Activated B cell treated with CpG ODN at 0.5 μM for 24 hours (primary cell): ENCODE results near the gene UQCRC2. TPM values are rescaled to one million over a fixed set of nuclear protein-coding genes. Genes with fewer than 3 reads are reported as not detected.
"Not testable (repeated sequence)": the region's sequence is repeated elsewhere in the genome, so short reads cannot be mapped to it uniquely, and the experiment has no call there.

Experiments
- ATAC-seq: fragments of 200-7000 bp; cut with Tn5 transposase; one replicate; pipeline ENCODE4 v1.10.0; 2021; ENCODE audit warnings: low read depth, mild to moderate bottlenecking, moderate library complexity
- CTCF ChIA-PET: fragments of 350-600 bp; sonication (Branson Sonifier 250); formaldehyde crosslinking; loops from one replicate; lab custom pipeline; 2021; ENCODE audit warnings: antibody characterized with exemption; lab: Charles Lee
- POLR2A ChIA-PET: fragments of 350-600 bp; sonication (Branson Sonifier 250); formaldehyde crosslinking; loops from one replicate; lab custom pipeline; 2021; ENCODE audit warnings: antibody characterized with exemption; lab: Charles Lee
- DNase-seq: peaks from one replicate; pipeline ENCODE4 v3.0.0; 2022
- H3K27ac Mint-ChIP-seq: one replicate; pipeline ENCODE4 v1.8.0; 2020; ENCODE audit warnings: mixed read lengths
- H3K27me3 Mint-ChIP-seq: one replicate; pipeline ENCODE4 v1.8.0; 2021; ENCODE audit warnings: mixed read lengths
- H3K36me3 Mint-ChIP-seq: one replicate; pipeline ENCODE4 v1.8.0; 2021; ENCODE audit warnings: low read depth, mixed read lengths
- H3K4me1 Mint-ChIP-seq: one replicate; pipeline ENCODE4 v1.8.0; 2021; ENCODE audit warnings: mixed read lengths
- H3K4me3 Mint-ChIP-seq: one replicate; pipeline ENCODE4 v1.8.0; 2020; ENCODE audit warnings: mild to moderate bottlenecking, mixed read lengths
- H3K9me3 Mint-ChIP-seq: one replicate; pipeline ENCODE4 v1.8.0; 2020; ENCODE audit warnings: mixed read lengths
- CTCF ChIP-seq: fragments of 200-600 bp; IDR thresholded peaks from one replicate; pipeline ENCODE4 v1.8.0; 2022; ENCODE audit warnings: antibody characterized with exemption, mild to moderate bottlenecking
- intact Hi-C: fragments of 100-400 bp; cut with micrococcal nuclease; formaldehyde crosslinking; loops from one replicate; pipeline ENCODE4 v1.15.1; 2024
- total RNA-seq: library from RNA; stranded (reverse); gene quantifications from 2 replicates; pipeline ENCODE4 v1.2.3, GENCODE V29; 2022

The UQCRC2 gene
- total RNA-seq, 1 donor from 2014 or later, result 230 TPM

DNA sequence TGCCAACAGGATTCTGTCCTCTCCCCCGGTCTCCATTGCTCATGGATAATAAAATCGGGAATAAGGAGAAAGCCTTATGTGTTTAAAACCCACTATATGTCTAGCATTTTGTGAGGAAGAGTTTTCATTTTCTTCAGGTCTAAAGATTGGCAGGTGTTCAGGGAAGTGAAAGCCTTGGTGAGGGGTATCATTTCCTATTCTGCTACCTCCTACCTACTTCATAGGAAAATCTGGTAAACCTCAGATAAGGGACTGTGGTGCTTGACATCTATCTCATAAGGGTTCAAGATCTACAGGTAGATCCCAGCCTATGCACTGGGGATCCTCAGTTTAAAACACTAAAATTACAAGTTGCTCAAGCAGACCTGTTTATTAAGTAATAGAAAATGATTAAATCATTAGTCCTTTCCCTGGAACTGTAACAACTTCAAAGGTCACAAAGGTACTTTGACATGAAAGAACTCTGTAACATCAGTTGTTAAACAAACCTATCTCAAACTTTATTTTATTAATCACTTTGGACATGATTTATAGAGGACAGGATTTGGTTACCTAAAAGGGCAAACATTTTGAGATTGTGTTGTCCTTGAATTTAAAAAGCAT is 61.2 kb downstream of the UQCRC2 start:
- H3K9me3 Mint-ChIP-seq, result no peaks in the 10 kb centered on the region
- H3K36me3 Mint-ChIP-seq, result peaks cover 2% of the 10 kb centered on the region
- no peak overlapping the region for H3K4me3 Mint-ChIP-seq
- no peak for DNase-seq
- ATAC-seq, result peak; percentile 65
- ChIA-PET CTCF (interaction anchor here (3.3 kb wide), 1 partner anchor 64 kb away, joined by 23 read pairs; no protein-coding TSS in a partner anchor), POLR2A (interaction anchor here (0.5 kb wide), 1 partner anchor 1398 kb away, joined by 4 read pairs; no protein-coding TSS in a partner anchor)
- no peak overlapping the region for H3K27ac Mint-ChIP-seq
- no peaks in the 10 kb centered on the region for H3K27me3 Mint-ChIP-seq
- TF ChIP-seq CTCF, result no peak
- H3K4me1 Mint-ChIP-seq, result peaks cover 54% of the 10 kb centered on the region
- intact Hi-C loops, result no loop called here

DNA sequence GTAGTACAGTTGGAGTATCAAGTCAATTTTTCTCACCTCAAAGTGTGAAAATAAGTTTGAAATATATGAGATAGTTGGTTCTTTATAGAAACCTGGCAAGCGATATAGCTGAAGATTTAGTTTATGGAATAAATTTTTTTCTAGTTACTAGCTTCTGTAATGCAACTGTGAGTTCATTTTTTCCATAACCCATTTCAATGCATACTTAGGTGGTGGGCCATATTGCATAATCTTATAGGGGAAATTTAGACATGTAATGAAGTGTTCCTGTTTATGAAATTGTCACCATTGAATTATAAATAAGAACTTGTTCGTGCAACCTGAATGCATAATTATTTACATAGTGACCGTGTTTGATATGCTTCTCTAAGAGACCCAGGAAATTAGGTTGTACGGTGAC is 63.8 kb downstream of the UQCRC2 start:
- ATAC-seq, result no peak
- POLR2A ChIA-PET, result no interaction called here

GRCh38 chr16:22018559-22018958 is 65.4 kb downstream of the UQCRC2 start:
- CTCF ChIA-PET, result no interaction called here
- no peak for TF ChIP-seq CTCF
- no peak for DNase-seq
- peaks cover 30% of the 10 kb centered on the region for H3K4me1 Mint-ChIP-seq
- H3K9me3 Mint-ChIP-seq, result no peaks in the 10 kb centered on the region
- POLR2A ChIA-PET, result no interaction called here
- ATAC-seq, result no peak
- no peaks in the 10 kb centered on the region for H3K27me3 Mint-ChIP-seq
- H3K27ac Mint-ChIP-seq, result no peak overlapping the region
- H3K4me3 Mint-ChIP-seq, result no peak overlapping the region
- H3K36me3 Mint-ChIP-seq, result peaks cover 2% of the 10 kb centered on the region
- intact Hi-C loops, result no loop called here

More for the DNA sequence above, 63.8 kb downstream of the UQCRC2 start:
- no peak for TF ChIP-seq CTCF
- H3K27ac Mint-ChIP-seq, result no peak overlapping the region
- H3K27me3 Mint-ChIP-seq, result no peaks in the 10 kb centered on the region
- H3K4me3 Mint-ChIP-seq, result no peak overlapping the region
- H3K36me3 Mint-ChIP-seq, result no peaks in the 10 kb centered on the region
- no peaks in the 10 kb centered on the region for H3K9me3 Mint-ChIP-seq
- CTCF ChIA-PET, result interaction anchor here (0.6 to 3.3 kb wide), 3 partner anchors 8 to 62 kb away, joined by 5 to 23 read pairs (median 5); no protein-coding TSS in a partner anchor
- H3K4me1 Mint-ChIP-seq, result peaks cover 41% of the 10 kb centered on the region
- intact Hi-C loops, result no loop called here
- DNase-seq, result no peak

GRCh38 chr16:22022151-22022550 is 69.0 kb downstream of the UQCRC2 start:
- DNase-seq (no peak), ATAC-seq (no peak)
- Mint-ChIP-seq H3K27me3 (no peaks in the 10 kb centered on the region), H3K36me3 (peaks cover 5% of the 10 kb centered on the region), H3K4me1 (peaks cover 21% of the 10 kb centered on the region), H3K9me3 (no peaks in the 10 kb centered on the region), H3K27ac (no peak overlapping the region), H3K4me3 (no peak overlapping the region)
- CTCF ChIA-PET, result no interaction called here
- TF ChIP-seq CTCF, result no peak
- intact Hi-C loops, result no loop called here
- POLR2A ChIA-PET, result no interaction called here

DNA sequence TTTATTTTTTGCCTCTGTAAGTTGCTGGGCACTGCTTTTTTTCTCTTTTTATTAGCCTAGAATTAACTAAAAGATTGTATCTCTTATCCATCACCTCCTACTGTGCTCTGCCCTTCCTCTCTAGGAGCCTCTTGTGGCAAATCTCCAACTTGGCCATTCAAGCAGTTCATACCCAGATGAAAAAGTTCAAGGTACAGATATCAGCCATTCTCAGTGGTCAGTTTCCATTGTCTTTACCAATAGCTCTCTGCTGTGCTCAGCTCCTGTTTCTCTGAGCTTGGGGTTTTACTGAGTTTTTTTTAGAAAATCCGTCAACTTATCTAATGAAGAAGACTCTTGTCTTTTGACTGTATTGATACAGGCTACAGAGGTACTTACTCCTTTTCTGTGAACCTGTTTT is 70.3 kb downstream of the UQCRC2 start:
- H3K27ac Mint-ChIP-seq, result no peak overlapping the region
- no peaks in the 10 kb centered on the region for H3K27me3 Mint-ChIP-seq
- H3K4me3 Mint-ChIP-seq, result no peak overlapping the region
- H3K4me1 Mint-ChIP-seq, result peaks cover 25% of the 10 kb centered on the region
- H3K9me3 Mint-ChIP-seq, result no peaks in the 10 kb centered on the region
- intact Hi-C loops, result no loop called here
- no peak for TF ChIP-seq CTCF
- ChIA-PET CTCF (no interaction called here), POLR2A (no interaction called here)
- ATAC-seq (no peak), DNase-seq (no peak)
- peaks cover 5% of the 10 kb centered on the region for H3K36me3 Mint-ChIP-seq

DNA sequence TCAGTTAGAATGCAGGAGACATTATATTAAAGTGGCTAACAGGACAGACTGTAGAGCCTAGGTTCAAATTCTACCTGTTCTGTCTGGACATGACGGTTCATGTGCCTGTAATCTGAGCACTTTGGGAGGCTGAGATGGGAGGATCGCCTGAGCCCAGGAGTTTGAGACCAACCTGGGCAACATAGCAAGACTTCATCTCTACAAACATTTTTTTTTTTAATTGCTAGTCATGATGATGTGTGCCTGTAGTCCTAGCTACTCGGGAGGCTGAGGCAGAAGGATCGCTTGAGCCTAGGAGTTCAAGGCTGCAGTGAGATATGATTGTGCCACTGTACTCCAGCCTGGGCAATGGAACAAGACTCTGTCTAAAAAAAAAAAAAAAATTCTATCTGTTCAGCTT is 71.6 kb downstream of the UQCRC2 start:
- intact Hi-C loops, DNase-seq, ATAC-seq, H3K36me3 Mint-ChIP-seq, H3K4me3 Mint-ChIP-seq, H3K9me3 Mint-ChIP-seq, H3K27ac Mint-ChIP-seq, H3K27me3 Mint-ChIP-seq: not testable (repeated sequence)
- POLR2A ChIA-PET, result interaction anchor here (1.0 kb wide), 1 partner anchor 17 kb away, joined by 3 read pairs; the partner anchor contains the start of gene MOSMO
- peaks cover 23% of the 10 kb centered on the region for H3K4me1 Mint-ChIP-seq
- CTCF ChIA-PET, result interaction anchor here (0.7 kb wide), 1 partner anchor 8 kb away, joined by 5 read pairs; no protein-coding TSS in a partner anchor
